Islet precursor cell (in vitro differentiated cells): ENCODE data around the gene MARVELD3.
"Not testable (repeated sequence)": the region's sequence is repeated elsewhere in the genome, so short reads cannot be mapped to it uniquely, and the experiment has no call there.

Source experiments
- DNase-seq: peaks from one replicate; pipeline ENCODE4 v3.0.0-alpha.2; 2018

MARVELD3 gene

GRCh38 chr16:71626018-71626857 lies at the start of gene MARVELD3:
MARVELD3 (plus strand) TSS chr16:71626184; CDS start chr16:71626230, 46 bp downstream.
- DNase-seq: peak; percentile 87

GRCh38 chr16:71576971-71577370 lies 49.0 kb upstream of the MARVELD3 start, which contains the start of gene TAT:
TAT (minus strand) TSS chr16:71577092; CDS start chr16:71576415, 677 bp downstream.
- DNase-seq: no peak

- not testable (repeated sequence) for DNase-seq
Observed at GRCh38 chr16:71582553-71582848, 43.5 kb upstream of the MARVELD3 start.

- DNase-seq: no peak
Observed at GRCh38 chr16:71584543-71585317, 41.3 kb upstream of the MARVELD3 start.

GRCh38 chr16:71585318-71585703 lies 40.7 kb upstream of the MARVELD3 start:
- DNase-seq: no peak

- not testable (repeated sequence) for DNase-seq
Observed at GRCh38 chr16:71589334-71589733, 36.6 kb upstream of the MARVELD3 start.

GRCh38 chr16:71590071-71590470 lies 35.9 kb upstream of the MARVELD3 start:
- DNase-seq: not testable (repeated sequence)

- no peak for DNase-seq
Observed at GRCh38 chr16:71590584-71590983, 35.4 kb upstream of the MARVELD3 start.

- DNase-seq: no peak
Observed at GRCh38 chr16:71591917-71592316, 34.1 kb upstream of the MARVELD3 start.

GRCh38 chr16:71593048-71593999 lies 32.7 kb upstream of the MARVELD3 start:
- no peak for DNase-seq

- DNase-seq: no peak
Observed at GRCh38 chr16:71594000-71594646, 31.9 kb upstream of the MARVELD3 start.

GRCh38 chr16:71595340-71595826 lies 30.6 kb upstream of the MARVELD3 start:
- not testable (repeated sequence) for DNase-seq

GRCh38 chr16:71598426-71598825 lies 27.6 kb upstream of the MARVELD3 start:
- DNase-seq: not testable (repeated sequence)

GRCh38 chr16:71600822-71601221 lies 25.2 kb upstream of the MARVELD3 start:
- DNase-seq: no peak

GRCh38 chr16:71609066-71609465 lies 16.9 kb upstream of the MARVELD3 start:
- no peak for DNase-seq

GRCh38 chr16:71610447-71610846 lies 15.5 kb upstream of the MARVELD3 start:
- no peak for DNase-seq

- peak; percentile 94 for DNase-seq
Observed at GRCh38 chr16:71610936-71611871, 14.8 kb upstream of the MARVELD3 start.

- not testable (repeated sequence) for DNase-seq
Observed at GRCh38 chr16:71614956-71615355, 11.0 kb upstream of the MARVELD3 start.

- DNase-seq: no peak
Observed at GRCh38 chr16:71618429-71618828, 7.6 kb upstream of the MARVELD3 start.

GRCh38 chr16:71622088-71622487 lies 3.9 kb upstream of the MARVELD3 start:
- no peak for DNase-seq

GRCh38 chr16:71623597-71623996 lies 2.4 kb upstream of the MARVELD3 start:
- no peak for DNase-seq
